GM12865 (cell line): ENCODE measurements around the gene WDTC1.
A peak's percentile ranks its signal among the peaks of the same experiment; 100 is the strongest.
"Not testable (repeated sequence)": the region's sequence is repeated elsewhere in the genome, so short reads cannot be mapped to it uniquely, and the experiment has no call there.

Source experiments
- DNase-seq: peaks from one replicate; pipeline ENCODE4 v3.0.0; 2010; ENCODE audit warnings: low read depth
- H3K4me3 ChIP-seq: 2 replicates; pipeline ENCODE4 v1.5.1; 2011; ENCODE audit warnings: mild to moderate bottlenecking, low read depth, low read length, control low read depth
- CTCF ChIP-seq: IDR thresholded peaks from 2 replicates; pipeline ENCODE4 v1.5.1; 2011; ENCODE audit warnings: low read length, control low read depth, low read depth, inconsistent platforms; ENCODE audit not compliant: insufficient read depth; ENCODE audit errors: missing control alignments

Gene WDTC1

GRCh38 chr1:27233667-27234048 is 774 bp upstream of the WDTC1 start:
- DNase-seq, result no peak
- H3K4me3 ChIP-seq, result peak overlapping the region; percentile 55
- no peak for TF ChIP-seq CTCF

GRCh38 chr1:27235827-27236226 is 1.4 kb downstream of the WDTC1 start:
- peak; percentile 36 for DNase-seq
- no peak for TF ChIP-seq CTCF
- peak overlapping the region; percentile 72 for H3K4me3 ChIP-seq

GRCh38 chr1:27237112-27237511 is 2.7 kb downstream of the WDTC1 start:
- no peak overlapping the region for H3K4me3 ChIP-seq
- TF ChIP-seq CTCF, result no peak
- DNase-seq, result no peak

- no peak overlapping the region for H3K4me3 ChIP-seq
- TF ChIP-seq CTCF, result no peak
- no peak for DNase-seq
These were observed 3.6 kb downstream of the WDTC1 start for GRCh38 chr1:27238032-27238431.

GRCh38 chr1:27241677-27242076 is 7.2 kb downstream of the WDTC1 start:
- no peak overlapping the region for H3K4me3 ChIP-seq
- DNase-seq, result no peak
- TF ChIP-seq CTCF, result no peak

- not testable (repeated sequence) for H3K4me3 ChIP-seq, DNase-seq
These were observed 9.2 kb downstream of the WDTC1 start for GRCh38 chr1:27243665-27244064.

GRCh38 chr1:27246194-27246593 is 11.8 kb downstream of the WDTC1 start:
- DNase-seq, result no peak
- no peak for TF ChIP-seq CTCF
- H3K4me3 ChIP-seq, result no peak overlapping the region
